Lung (tissue), 12 donors: ENCODE data around the gene WDR33. TPM values are rescaled to one million over a fixed set of nuclear protein-coding genes. Genes with fewer than 3 reads are reported as not detected.

ENCODE experiments used
- ATAC-seq: fragments of 200-7000 bp; cut with Tn5 transposase; one replicate; pipeline ENCODE4 v1.9.1; 2020; ENCODE audit warnings: moderate number of reproducible peaks; ENCODE audit not compliant: insufficient read depth, low FRiP score
- DNase-seq, 3 donors: peaks; one replicate each; pipeline ENCODE4 v3.0.0-alpha.2; 2013 to 2017
- H3K27ac ChIP-seq, 2 donors: one replicate each; pipeline ENCODE4 v1.5.1; 2013; ENCODE audit warnings: mild to moderate bottlenecking in 2 of 2, moderate library complexity in 2 of 2, control low read depth in 1 of 2, inconsistent platforms in 1 of 2, low read depth in 1 of 2, low read length in 1 of 2
- H3K27me3 ChIP-seq, 3 donors: one replicate each; pipeline ENCODE4 v1.5.1; 2013; ENCODE audit warnings: low read length in 2 of 3; ENCODE audit not compliant: control insufficient read depth in 3 of 3, insufficient read depth in 3 of 3
- H3K36me3 ChIP-seq, 4 donors: one replicate each; pipeline ENCODE4 v1.5.1; 2013; ENCODE audit warnings: low read length in 4 of 4, mild to moderate bottlenecking in 1 of 4, moderate library complexity in 1 of 4; ENCODE audit not compliant: control insufficient read depth in 4 of 4, insufficient read depth in 4 of 4
- H3K4me1 ChIP-seq, 5 donors: one replicate each; pipeline ENCODE4 v1.5.1; 2013; ENCODE audit warnings: low read length in 5 of 5, mild to moderate bottlenecking in 2 of 5, moderate library complexity in 1 of 5; ENCODE audit not compliant: control insufficient read depth in 5 of 5, insufficient read depth in 5 of 5
- H3K4me3 ChIP-seq: one replicate; pipeline ENCODE4 v1.5.1; 2013; ENCODE audit warnings: mild to moderate bottlenecking, control low read depth, moderate library complexity
- H3K9ac ChIP-seq, 2 donors: one replicate each; pipeline ENCODE4 v1.5.1; 2013; ENCODE audit warnings: low read length in 2 of 2, control low read depth in 1 of 2; ENCODE audit not compliant: insufficient read depth in 1 of 2
- H3K9me3 ChIP-seq, 4 donors: one replicate each; pipeline ENCODE4 v1.5.1; 2013; ENCODE audit warnings: low read length in 3 of 4, mild to moderate bottlenecking in 1 of 4, moderate library complexity in 1 of 4; ENCODE audit not compliant: control insufficient read depth in 4 of 4, insufficient read depth in 3 of 4
- WGBS, 2 donors: extraction: QIAGEN DNeasy Blood & Tissue Kit; methylation state at CpG; one replicate each; pipeline ENCODE4 v1.1.7; 2013; 5-methylcytosine and 5-hydroxymethylcytosine counted together
- polyA plus RNA-seq, 2 donors: library from polyadenylated mRNA; stranded (reverse); fragments of 200-250 nt; gene quantifications; one replicate each; pipeline ENCODE4 v1.2.1, GENCODE V29; 2013
- total RNA-seq, 2 donors: library from RNA; depleted of rRNA in 1 of 2; stranded (reverse); fragments of >200 nt in 1 of 2; gene quantifications; one replicate each; pipeline ENCODE4 v1.2.1, GENCODE V29; 2014 to 2021
- TF ChIP-seq, protein P1 (sequence below): IDR thresholded peaks from 2 replicates; pipeline ENCODE4 v1.5.1; 2012; ENCODE audit warnings: mild to moderate bottlenecking; ENCODE audit errors: control extremely low read depth, extremely low read depth
- donor health status: control.
- donor health status: control.
- donor health status: Bipolar disorder and iron deficiency.
- donor health status: healthy.
- donor health status: DM: yes; HTN: yes; CAD: no.

WDR33 gene
- total and polyA plus RNA-seq, 4 donors: 11.6 to 93.0 (median 29.2) TPM

DNA sequence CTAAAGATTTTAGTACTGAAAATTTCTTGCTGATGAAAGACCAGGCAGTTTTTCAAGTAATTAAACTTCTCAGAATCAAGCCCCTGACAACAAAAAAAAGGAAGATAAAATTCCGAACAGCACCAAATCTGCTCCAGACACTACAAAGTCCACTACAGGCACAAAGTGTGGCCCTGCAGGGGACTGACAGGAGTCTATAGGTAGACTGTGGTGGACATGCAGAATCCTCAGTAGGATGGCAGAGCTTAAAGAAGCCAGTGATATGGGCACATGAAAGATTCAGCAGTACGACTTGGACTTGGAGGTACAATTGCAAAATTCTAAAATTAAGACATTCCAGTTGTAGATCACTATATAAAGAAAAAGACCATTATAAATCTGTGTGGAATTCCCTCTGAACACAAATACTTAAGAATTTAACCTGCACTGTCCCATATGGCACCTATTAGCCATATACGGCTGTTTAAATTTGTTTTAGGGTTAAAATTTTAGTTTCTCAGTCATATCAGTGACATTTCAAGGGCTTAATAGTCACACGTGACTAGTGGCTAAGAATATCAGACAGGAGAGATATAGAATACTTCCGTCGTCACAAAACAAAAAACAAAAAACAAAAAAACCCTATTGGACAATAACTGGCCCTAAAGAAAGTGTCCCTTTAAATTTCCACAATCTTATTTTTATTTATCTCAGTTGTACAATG lies 77.7 kb downstream of the WDR33 start:
- no peaks in the 10 kb centered on the region for H3K9me3 ChIP-seq
- DNase-seq: no peak
- 66 to 85% methylated on average over 6 of the region's 6 CpGs for WGBS, 2 donors
- H3K9ac ChIP-seq: no peak overlapping the region
- H3K27ac ChIP-seq: peak overlapping the region in 1 of 2 donors; percentile 87
- peaks cover 0 to 3% (median 0%) of the 10 kb centered on the region in 4 donors for H3K36me3 ChIP-seq
- peaks cover 0 to 15% (median 13%) of the 10 kb centered on the region in 5 donors for H3K4me1 ChIP-seq
- no peak for ATAC-seq
- H3K4me3 ChIP-seq: no peak overlapping the region
- no peaks in the 10 kb centered on the region for H3K27me3 ChIP-seq
- TF ChIP-seq, protein P1, sequence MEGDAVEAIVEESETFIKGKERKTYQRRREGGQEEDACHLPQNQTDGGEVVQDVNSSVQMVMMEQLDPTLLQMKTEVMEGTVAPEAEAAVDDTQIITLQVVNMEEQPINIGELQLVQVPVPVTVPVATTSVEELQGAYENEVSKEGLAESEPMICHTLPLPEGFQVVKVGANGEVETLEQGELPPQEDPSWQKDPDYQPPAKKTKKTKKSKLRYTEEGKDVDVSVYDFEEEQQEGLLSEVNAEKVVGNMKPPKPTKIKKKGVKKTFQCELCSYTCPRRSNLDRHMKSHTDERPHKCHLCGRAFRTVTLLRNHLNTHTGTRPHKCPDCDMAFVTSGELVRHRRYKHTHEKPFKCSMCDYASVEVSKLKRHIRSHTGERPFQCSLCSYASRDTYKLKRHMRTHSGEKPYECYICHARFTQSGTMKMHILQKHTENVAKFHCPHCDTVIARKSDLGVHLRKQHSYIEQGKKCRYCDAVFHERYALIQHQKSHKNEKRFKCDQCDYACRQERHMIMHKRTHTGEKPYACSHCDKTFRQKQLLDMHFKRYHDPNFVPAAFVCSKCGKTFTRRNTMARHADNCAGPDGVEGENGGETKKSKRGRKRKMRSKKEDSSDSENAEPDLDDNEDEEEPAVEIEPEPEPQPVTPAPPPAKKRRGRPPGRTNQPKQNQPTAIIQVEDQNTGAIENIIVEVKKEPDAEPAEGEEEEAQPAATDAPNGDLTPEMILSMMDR: no peak

DNA sequence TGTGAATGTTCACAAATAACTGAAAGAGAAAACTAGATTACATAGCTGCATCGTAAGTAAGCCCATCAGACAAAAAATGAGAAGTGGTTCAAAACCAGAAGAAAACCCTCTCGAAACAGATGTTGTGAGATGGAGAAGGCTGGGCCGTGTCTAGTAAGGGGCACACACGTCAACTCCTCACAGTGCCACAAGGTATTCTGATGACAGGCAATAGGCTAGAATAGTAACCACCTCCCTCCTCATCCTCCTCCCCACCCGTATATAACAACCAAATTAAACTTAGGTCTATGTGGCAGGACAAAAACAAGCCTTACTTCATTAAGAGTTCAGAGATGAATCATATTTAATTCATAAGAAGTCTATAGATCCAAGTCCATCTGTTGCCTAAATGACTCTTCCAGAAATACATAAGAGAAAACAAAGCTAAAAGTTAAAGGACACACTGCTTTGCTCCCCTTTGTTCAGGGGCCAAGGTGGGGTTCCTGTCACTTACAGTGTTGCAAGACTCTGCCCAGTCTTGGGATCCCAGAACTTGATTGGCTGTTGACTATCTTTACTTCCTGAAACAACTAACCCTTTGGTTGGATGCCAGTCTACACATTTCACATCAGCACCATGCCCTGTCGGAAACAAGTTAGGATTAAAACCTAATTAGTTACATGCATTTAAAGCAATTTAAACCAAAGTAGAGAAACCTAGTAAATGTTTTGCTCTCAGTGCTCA lies 84.7 kb downstream of the WDR33 start:
- DNase-seq (no peak), ATAC-seq (no peak)
- Histone ChIP-seq H3K9ac (no peak overlapping the region), H3K9me3 (no peaks in the 10 kb centered on the region), H3K36me3 (peaks cover 3 to 19% (median 10%) of the 10 kb centered on the region in 4 donors), H3K27me3 (no peaks in the 10 kb centered on the region), H3K27ac (peak overlapping the region in 1 of 2 donors; percentile 6), H3K4me1 (peaks cover 0 to 27% (median 3%) of the 10 kb centered on the region in 5 donors), H3K4me3 (no peak overlapping the region)
- TF ChIP-seq, protein P1: no peak
- WGBS, 2 donors: 83 to 90% methylated on average over 6 of the region's 6 CpGs

DNA sequence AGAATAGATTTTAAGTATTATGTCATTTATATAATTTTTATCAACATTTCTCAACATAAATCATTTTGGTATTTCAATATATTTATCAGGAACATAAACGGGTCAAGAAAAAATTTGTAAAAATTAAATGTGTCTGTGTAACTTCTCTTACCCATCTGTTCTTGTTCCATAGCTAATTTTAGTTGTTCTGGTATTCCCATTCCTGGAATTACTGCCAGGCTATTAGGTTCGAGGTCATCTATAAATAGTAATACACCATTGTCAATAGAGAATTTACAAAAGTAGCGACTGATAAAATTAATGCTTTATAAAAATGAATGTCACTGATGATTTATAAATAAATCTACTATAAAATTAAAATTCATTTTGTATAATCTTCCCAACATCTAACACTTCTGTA lies 88.2 kb downstream of the WDR33 start:
- Histone ChIP-seq H3K36me3 (peaks cover 17 to 31% (median 27%) of the 10 kb centered on the region in 4 donors), H3K9ac (no peak overlapping the region), H3K27ac (no peak overlapping the region), H3K9me3 (no peaks in the 10 kb centered on the region), H3K4me3 (no peak overlapping the region), H3K4me1 (peaks cover 0 to 23% (median 3%) of the 10 kb centered on the region in 5 donors), H3K27me3 (no peaks in the 10 kb centered on the region)
- no peak for ATAC-seq
- TF ChIP-seq, protein P1: no peak
- no peak for DNase-seq
- WGBS, 2 donors: 85 to 93% methylated on average over 3 of the region's 3 CpGs
